Measurements from ENCODE around the gene BLMH.

Gene BLMH

DNA sequence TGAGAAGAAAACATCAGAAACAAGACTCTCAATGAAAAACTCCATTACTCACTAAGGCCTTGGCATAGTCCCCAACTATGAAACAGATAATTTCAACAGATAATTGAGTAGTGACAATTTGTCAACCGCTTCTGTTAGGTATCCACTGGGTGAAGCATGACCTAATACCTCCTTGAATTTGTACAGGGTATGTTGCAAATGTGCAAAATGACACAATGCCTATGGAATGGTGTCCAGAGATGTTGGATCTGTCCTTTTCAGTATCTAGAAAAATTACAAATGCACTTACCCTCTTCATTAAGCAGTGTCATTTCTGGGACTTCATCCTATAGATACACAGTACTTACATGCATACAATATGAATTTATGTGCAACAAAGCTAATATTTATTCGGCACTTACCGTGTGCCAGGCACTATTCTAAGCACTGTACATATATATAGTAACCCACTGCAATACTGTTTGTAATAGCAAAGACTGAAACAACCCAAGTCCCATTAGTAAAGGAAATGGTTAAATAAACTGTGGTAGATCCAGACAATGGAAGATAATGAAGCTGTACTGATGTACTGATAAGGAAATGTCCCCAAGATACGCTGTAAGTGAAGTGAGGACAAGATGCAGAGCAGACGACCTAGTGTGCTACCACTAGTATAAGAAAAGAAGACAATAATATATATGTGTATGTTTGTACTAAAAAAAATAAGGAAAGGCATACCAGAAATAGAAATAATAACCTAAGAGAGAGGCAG lies 34.8 kb downstream of the BLMH start:
- no peak for DNase-seq (ENCODE audit: low spot score)
- TF ChIP-seq CTCF (IDR thresholded peaks at IDR 0.05; ENCODE audit: borderline replicate concordance, control extremely low read depth, extremely low read depth, insufficient read depth, missing control alignments) = no peak

GRCh38 chr17:30254150-30254549 lies 37.6 kb downstream of the BLMH start:
- DNase-seq (ENCODE audit: low spot score) = no peak
- no peak for TF ChIP-seq CTCF (IDR thresholded peaks at IDR 0.05; ENCODE audit: borderline replicate concordance, control extremely low read depth, extremely low read depth, insufficient read depth, missing control alignments)
- in situ Hi-C loops (cut with MboI; ENCODE audit: low sequenced_read_pairs, unreplicated experiment) = no loop called here

More for the DNA sequence above, 34.8 kb downstream of the BLMH start:
- in situ Hi-C loops (cut with MboI; ENCODE audit: low sequenced_read_pairs, unreplicated experiment) = no loop called here

- DNase-seq (ENCODE audit: low spot score) = no peak
- in situ Hi-C loops (cut with MboI; ENCODE audit: low sequenced_read_pairs, unreplicated experiment) = no loop called here
- TF ChIP-seq CTCF (IDR thresholded peaks at IDR 0.05; ENCODE audit: borderline replicate concordance, control extremely low read depth, extremely low read depth, insufficient read depth, missing control alignments) = no peak
Measured at GRCh38 chr17:30253312-30253711, 38.4 kb downstream of the BLMH start.

DNA sequence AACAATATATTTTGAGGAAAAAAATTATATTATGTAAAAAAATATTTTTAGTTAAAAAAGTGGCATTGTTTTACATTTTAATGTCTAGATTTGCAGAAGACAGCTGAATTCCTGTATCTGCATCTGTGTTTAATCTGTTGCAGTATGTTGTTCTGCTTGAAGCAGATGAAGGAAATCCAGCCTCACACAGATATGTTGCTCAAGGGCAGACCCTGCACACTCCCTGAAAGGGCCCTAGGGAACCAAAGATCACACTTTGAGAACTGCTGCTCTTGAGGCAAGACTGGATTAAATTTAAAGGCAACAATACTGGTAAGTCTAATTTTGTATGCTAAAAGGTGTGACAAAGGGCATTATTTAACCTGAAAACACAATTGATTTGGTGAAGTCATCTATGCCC lies 39.8 kb downstream of the BLMH start:
- DNase-seq (ENCODE audit: low spot score) = no peak
- no peak for TF ChIP-seq CTCF (IDR thresholded peaks at IDR 0.05; ENCODE audit: borderline replicate concordance, control extremely low read depth, extremely low read depth, insufficient read depth, missing control alignments)
- in situ Hi-C loops (cut with MboI; ENCODE audit: low sequenced_read_pairs, unreplicated experiment) = no loop called here

GRCh38 chr17:30249460-30249859 lies 42.3 kb downstream of the BLMH start:
- in situ Hi-C loops (cut with MboI; ENCODE audit: low sequenced_read_pairs, unreplicated experiment) = no loop called here
- no peak for TF ChIP-seq CTCF (IDR thresholded peaks at IDR 0.05; ENCODE audit: borderline replicate concordance, control extremely low read depth, extremely low read depth, insufficient read depth, missing control alignments)
- DNase-seq (ENCODE audit: low spot score) = no peak

- no peak for DNase-seq (ENCODE audit: low spot score)
- TF ChIP-seq CTCF (IDR thresholded peaks at IDR 0.05; ENCODE audit: borderline replicate concordance, control extremely low read depth, extremely low read depth, insufficient read depth, missing control alignments) = no peak
- in situ Hi-C loops (cut with MboI; ENCODE audit: low sequenced_read_pairs, unreplicated experiment) = no loop called here
Measured at GRCh38 chr17:30248786-30249185, 43.0 kb downstream of the BLMH start.
